Lower lobe of right lung (tissue), 2 donors: ENCODE measurements around the gene INPP5A. TPM values are rescaled to one million over a fixed set of nuclear protein-coding genes. Genes with fewer than 3 reads are reported as not detected.
"Not testable (repeated sequence)": the region's sequence is repeated elsewhere in the genome, so short reads cannot be mapped to it uniquely, and the experiment has no call there.

Experiments
- ATAC-seq, 2 donors: fragments of 200-7000 bp; cut with Tn5 transposase; one replicate each; pipeline ENCODE4 v1.9.1; 2020 to 2022; ENCODE audit warnings: mild to moderate bottlenecking in 2 of 2, moderate library complexity in 2 of 2
- DNase-seq: peaks from one replicate; pipeline ENCODE4 v3.0.0-alpha.2; 2020
- H3K27ac ChIP-seq: fragments of 200-600 bp; one replicate; pipeline ENCODE4 v1.8.0; 2022
- H3K27me3 ChIP-seq: fragments of 200-600 bp; one replicate; pipeline ENCODE4 v1.8.0; 2022; ENCODE audit warnings: low read depth
- H3K36me3 ChIP-seq: fragments of 200-600 bp; one replicate; pipeline ENCODE4 v1.8.0; 2022; ENCODE audit warnings: mild to moderate bottlenecking
- H3K4me1 ChIP-seq: fragments of 200-600 bp; one replicate; pipeline ENCODE4 v1.8.0; 2022
- H3K4me3 ChIP-seq: fragments of 200-600 bp; one replicate; pipeline ENCODE4 v1.8.0; 2022; ENCODE audit warnings: mild to moderate bottlenecking
- H3K9me3 ChIP-seq: fragments of 200-600 bp; one replicate; pipeline ENCODE4 v1.8.0; 2022
- intact Hi-C: fragments of 100-400 bp; cut with DNase I; formaldehyde crosslinking; loops from one replicate; pipeline ENCODE4 v1.11.0; 2022
- total RNA-seq: library from RNA; stranded (reverse); fragmentation: NEBNext Ultra II Directional; extraction: Animal tissue kit (Norgen Biotek cat#: 25700); gene quantifications from one replicate; pipeline ENCODE4 v1.2.1, GENCODE V29; 2021
- TF ChIP-seq, protein P1 (sequence below): fragments of 200-600 bp; IDR thresholded peaks from one replicate; pipeline ENCODE4 v1.8.0; 2022; ENCODE audit warnings: antibody characterized with exemption, mild to moderate bottlenecking
- donor health status: DM: no; HTN: yes; CAD: no; lungs with severe emphysema.

Gene INPP5A
- total RNA-seq, 1 donor from 2014 or later = 34.1 TPM

DNA sequence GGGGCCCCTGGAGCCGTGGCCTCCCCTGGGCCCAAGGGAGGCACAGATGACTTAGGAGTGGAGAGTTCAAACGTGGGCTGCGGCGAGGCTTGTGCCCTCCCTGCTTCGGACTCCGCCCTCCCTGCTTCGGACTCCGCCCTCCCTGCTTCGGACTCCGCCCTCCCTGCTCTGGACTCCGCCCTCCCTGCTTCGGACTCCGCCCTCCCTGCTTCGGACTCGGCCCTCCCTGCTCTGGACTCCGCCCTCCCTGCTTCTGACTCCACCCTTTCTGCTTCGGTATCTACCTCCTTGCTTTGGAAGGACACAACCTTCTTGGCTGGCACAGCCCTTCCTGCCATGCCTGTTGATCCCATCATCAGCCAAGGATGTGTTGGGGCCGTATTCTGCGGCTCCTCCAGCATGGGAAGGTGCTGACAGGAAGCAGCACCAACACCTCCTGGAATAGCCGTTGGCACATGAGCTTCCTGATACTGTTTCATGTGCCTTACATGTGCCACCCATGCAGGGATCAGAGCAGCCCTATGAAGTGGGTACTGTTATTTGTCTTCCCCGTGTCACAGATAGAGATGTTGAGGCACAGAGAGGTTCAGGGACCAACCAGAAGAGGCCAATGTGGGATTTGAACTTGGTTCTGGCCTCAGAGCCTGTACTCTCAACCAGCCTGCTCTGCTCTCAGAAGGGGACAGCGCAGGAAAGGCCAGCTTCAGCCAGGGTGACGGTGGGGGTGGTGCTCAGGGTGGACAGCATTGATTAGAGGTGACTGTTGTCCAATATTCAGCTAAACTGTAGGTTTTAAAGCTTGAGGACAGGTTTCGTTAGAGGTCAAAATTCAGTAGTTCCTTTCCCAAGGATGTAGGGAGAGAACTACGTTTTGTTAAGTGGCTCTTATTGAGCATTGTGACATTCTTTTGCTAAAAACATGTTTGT, 133.9 kb downstream of the INPP5A start:
- H3K27me3 ChIP-seq = no peaks in the 10 kb centered on the region
- DNase-seq = peak; percentile 44

DNA sequence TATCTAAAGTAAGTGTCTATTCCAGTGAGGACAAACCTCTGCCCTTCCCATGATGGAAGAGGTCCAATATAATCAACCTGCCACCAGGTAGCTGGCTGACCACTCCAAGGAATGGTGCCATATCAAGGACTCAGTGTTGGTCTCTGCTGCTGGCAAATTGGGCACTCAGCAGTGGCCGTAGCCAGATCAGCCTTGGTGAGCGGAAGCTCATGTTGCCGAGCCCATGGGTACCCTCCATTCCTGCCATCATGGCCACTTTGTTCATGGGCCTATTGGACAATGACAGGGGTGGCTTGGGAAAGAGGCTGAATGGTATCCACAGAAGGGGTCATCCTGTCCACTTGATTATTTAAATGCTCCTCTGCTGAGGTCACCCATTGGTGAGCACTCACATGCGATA, 136.2 kb downstream of the INPP5A start:
- H3K27ac ChIP-seq, H3K36me3 ChIP-seq, ATAC-seq, H3K4me3 ChIP-seq, H3K27me3 ChIP-seq, H3K4me1 ChIP-seq, H3K9me3 ChIP-seq, intact Hi-C loops: not testable (repeated sequence)
- peak; percentile 14 for DNase-seq

More for the DNA sequence above, 133.9 kb downstream of the INPP5A start:
- intact Hi-C loops = no loop called here
- Histone ChIP-seq H3K4me1 (peaks cover 11% of the 10 kb centered on the region), H3K27ac (no peak overlapping the region), H3K36me3 (no peaks in the 10 kb centered on the region), H3K4me3 (no peak overlapping the region), H3K9me3 (no peaks in the 10 kb centered on the region)
- TF ChIP-seq, protein P1, sequence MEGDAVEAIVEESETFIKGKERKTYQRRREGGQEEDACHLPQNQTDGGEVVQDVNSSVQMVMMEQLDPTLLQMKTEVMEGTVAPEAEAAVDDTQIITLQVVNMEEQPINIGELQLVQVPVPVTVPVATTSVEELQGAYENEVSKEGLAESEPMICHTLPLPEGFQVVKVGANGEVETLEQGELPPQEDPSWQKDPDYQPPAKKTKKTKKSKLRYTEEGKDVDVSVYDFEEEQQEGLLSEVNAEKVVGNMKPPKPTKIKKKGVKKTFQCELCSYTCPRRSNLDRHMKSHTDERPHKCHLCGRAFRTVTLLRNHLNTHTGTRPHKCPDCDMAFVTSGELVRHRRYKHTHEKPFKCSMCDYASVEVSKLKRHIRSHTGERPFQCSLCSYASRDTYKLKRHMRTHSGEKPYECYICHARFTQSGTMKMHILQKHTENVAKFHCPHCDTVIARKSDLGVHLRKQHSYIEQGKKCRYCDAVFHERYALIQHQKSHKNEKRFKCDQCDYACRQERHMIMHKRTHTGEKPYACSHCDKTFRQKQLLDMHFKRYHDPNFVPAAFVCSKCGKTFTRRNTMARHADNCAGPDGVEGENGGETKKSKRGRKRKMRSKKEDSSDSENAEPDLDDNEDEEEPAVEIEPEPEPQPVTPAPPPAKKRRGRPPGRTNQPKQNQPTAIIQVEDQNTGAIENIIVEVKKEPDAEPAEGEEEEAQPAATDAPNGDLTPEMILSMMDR = no peak
- ATAC-seq = no peak

DNA sequence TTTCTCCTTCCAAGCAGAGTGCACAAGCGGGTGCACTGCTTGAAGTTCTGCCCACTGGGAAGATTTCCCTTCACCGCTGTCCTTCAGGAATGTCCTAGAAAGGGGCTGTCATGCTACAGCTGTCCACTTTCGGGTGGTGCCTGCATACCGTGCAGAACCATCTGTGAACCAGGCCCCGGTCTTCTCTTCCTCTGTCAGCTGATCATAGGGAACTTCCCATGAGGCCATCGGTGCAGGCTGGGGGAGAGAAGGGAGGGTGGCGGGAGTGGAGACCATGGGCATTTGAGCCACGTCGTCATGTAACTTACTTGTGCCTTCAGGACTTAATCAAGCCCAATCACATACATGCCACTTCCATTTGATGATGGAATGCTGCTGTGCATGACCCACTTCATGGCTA, 136.7 kb downstream of the INPP5A start:
- TF ChIP-seq, protein P1 = no peak
- Histone ChIP-seq H3K27ac (no peak overlapping the region), H3K36me3 (no peaks in the 10 kb centered on the region), H3K4me3 (no peak overlapping the region), H3K27me3 (no peaks in the 10 kb centered on the region), H3K9me3 (no peaks in the 10 kb centered on the region), H3K4me1 (no peaks in the 10 kb centered on the region)
- intact Hi-C loops = no loop called here
- DNase-seq = peak; percentile 14
- no peak for ATAC-seq

DNA sequence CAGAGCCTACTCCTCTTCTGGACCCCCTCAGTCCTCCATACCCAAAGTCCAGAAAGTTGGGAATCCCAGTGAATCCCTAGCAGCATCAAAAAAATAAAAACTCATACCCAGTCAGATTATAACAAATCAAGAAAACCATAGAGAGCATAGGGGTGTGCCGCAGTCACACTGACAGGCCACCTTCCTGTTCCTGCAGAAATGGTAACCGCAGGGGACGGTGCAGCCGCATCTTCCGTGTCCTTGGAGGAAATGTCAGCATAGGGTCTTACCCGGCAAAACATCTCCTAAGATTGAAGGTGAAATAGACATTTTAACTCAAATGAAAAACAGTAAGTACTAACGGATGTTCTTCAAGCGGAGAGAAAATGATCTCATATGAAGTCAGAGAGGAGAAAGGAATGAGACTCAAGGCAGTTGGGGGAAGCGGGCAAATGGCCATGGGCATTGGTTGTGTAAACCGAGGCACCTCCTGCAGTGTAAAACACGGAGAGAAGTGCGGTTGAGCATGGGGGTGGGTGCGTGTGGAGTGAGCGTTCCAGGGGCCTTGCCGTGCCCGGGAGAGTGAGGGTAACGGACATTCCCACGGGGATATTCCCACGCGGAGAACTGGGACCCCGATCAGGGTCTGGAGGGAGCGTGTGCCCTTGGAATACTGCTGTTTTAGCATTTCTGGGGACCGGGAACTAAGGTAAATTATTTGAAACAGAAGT, 137.6 kb downstream of the INPP5A start:
- H3K27ac ChIP-seq = no peak overlapping the region
- TF ChIP-seq, protein P1 = no peak
- H3K9me3 ChIP-seq = no peaks in the 10 kb centered on the region
- no peaks in the 10 kb centered on the region for H3K36me3 ChIP-seq
- ATAC-seq (no peak), DNase-seq (peak; percentile 20)
- H3K4me1 ChIP-seq = no peaks in the 10 kb centered on the region
- no peak overlapping the region for H3K4me3 ChIP-seq
- intact Hi-C loops = no loop called here
- H3K27me3 ChIP-seq = no peaks in the 10 kb centered on the region

DNA sequence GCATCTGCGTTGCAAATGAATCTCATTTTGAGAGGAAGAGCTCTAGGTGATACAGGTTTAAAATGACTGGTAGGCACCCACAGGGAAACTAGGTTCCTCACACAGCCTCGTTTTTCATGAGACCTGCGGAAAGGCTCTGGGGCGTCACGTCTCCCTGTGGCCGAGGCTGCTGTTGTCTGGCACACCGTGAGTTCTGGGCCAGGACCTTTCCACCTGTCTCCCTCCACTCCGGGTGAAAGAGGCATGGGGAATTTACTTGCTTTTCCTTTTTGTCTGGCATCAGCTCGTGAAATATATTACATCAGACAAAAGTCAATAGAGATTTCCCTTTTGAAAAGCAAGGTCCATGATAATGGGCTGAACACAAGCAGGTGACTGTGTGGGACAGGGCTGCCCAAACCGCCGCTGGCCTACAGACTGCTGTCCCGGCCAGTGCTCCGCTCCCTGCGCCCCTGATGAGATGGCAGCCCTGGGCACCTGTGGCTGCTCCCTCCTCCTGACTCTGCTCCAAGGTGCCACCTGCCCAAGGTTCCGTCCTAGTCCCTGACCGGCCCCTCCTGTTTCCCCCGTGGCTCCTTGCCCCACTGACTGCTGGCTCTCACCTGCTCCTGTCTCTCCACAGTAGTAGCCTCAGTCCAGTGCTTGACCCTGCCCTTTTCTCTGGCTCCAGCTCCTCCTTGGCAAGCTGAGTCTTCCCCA, 138.8 kb downstream of the INPP5A start:
- Histone ChIP-seq H3K4me1 (no peaks in the 10 kb centered on the region), H3K9me3 (no peaks in the 10 kb centered on the region), H3K36me3 (no peaks in the 10 kb centered on the region), H3K27me3 (no peaks in the 10 kb centered on the region), H3K4me3 (no peak overlapping the region), H3K27ac (no peak overlapping the region)
- intact Hi-C loops = no loop called here
- DNase-seq = peak; percentile 38
- TF ChIP-seq, protein P1 = no peak
- ATAC-seq = peak in 1 of 2 donors; percentile 39
